ENCODE measurements around the gene OR11G2. TPM values are rescaled to one million over a fixed set of nuclear protein-coding genes. Genes with fewer than 3 reads are reported as not detected.
"Not testable (repeated sequence)": the region's sequence is repeated elsewhere in the genome, so short reads cannot be mapped to it uniquely, and the experiment has no call there.

The OR11G2 gene
- total and polyA plus RNA-seq, 2 of the 8 experiments (the other 6 are each of a cell fraction or from before 2014, with no cell fraction given) = not detected

- TF ChIP-seq KDM1A (IDR thresholded peaks at IDR 0.05; ENCODE audit: borderline replicate concordance, low read length) = no peak
- TF ChIP-seq EZH2 (IDR thresholded peaks at IDR 0.05; ENCODE audit: low read depth, low read length, severe bottlenecking) = no peak
- no peak for TF ChIP-seq SP2 (IDR thresholded peaks at IDR 0.05; ENCODE audit: low read length)
- TF ChIP-seq NRF1 (IDR thresholded peaks at IDR 0.05; ENCODE audit: low read depth, low read length) = no peak
Measured at GRCh38 chr14:20167091-20167490, 23.6 kb upstream of the OR11G2 start (continued).

GRCh38 chr14:20169852-20170251 is 20.8 kb upstream of the OR11G2 start:
- peaks cover 28 to 46% of the 10 kb centered on the region in 2 experiments for H3K9me3 ChIP-seq (ENCODE audit: insufficient read depth in 2 of 2, low read depth in 1 of 2, low read length in 1 of 2)
- H2BK12ac ChIP-seq (ENCODE audit: low read depth, low read length); H2AK5ac ChIP-seq (ENCODE audit: low read depth, low read length); H2BK5ac ChIP-seq (ENCODE audit: low read depth, low read length); DNase-seq (ENCODE audit: low read depth in 1 of 2, low spot score in 2 of 2); H4K5ac ChIP-seq (ENCODE audit: insufficient read length, low read depth, low read length); H2BK20ac ChIP-seq (ENCODE audit: low read length); H3K27ac ChIP-seq (ENCODE audit: low read depth, low read length); H3K4me2 ChIP-seq (ENCODE audit: insufficient read depth in 1 of 2, low read depth in 2 of 2, low read length in 2 of 2); H3K14ac ChIP-seq (ENCODE audit: insufficient read length); H2AFZ ChIP-seq (ENCODE audit: low read length); H4K91ac ChIP-seq (replicated peaks; ENCODE audit: insufficient read length, low read length); POLR2A ChIA-PET (ENCODE audit: partially characterized antibody); H3K79me1 ChIP-seq (ENCODE audit: low read depth, low read length); H3K23ac ChIP-seq (ENCODE audit: insufficient read length); CTCF ChIA-PET (ENCODE audit: partially characterized antibody); H2BK15ac ChIP-seq (ENCODE audit: low read length); H3K27me3 ChIP-seq (replicated peaks in 1 of 4; ENCODE audit: control insufficient read depth in 3 of 4, extremely low read depth in 1 of 4, insufficient read depth in 3 of 4, low read length in 3 of 4); H3K36me3 ChIP-seq (ENCODE audit: control insufficient read depth in 2 of 4, insufficient read depth in 4 of 4, low read length in 3 of 4); H3K56ac ChIP-seq (replicated peaks; ENCODE audit: insufficient read length, low read depth, low read length); H4K20me1 ChIP-seq (replicated peaks in 1 of 2; ENCODE audit: control insufficient read depth in 1 of 2, insufficient read depth in 2 of 2, low read length in 2 of 2); FAIRE-seq; H3K23me2 ChIP-seq (ENCODE audit: low read depth, low read length); H3K4ac ChIP-seq (replicated peaks; ENCODE audit: insufficient read length, low read depth, low read length); H3K18ac ChIP-seq (ENCODE audit: extremely low read depth, low read length); H3K79me2 ChIP-seq (ENCODE audit: control insufficient read depth in 1 of 2, insufficient read depth in 2 of 2, low read length in 2 of 2); H3K4me3 ChIP-seq (ENCODE audit: extremely low read depth in 1 of 4, insufficient read depth in 2 of 4, low read depth in 3 of 4, low read length in 4 of 4); H2BK120ac ChIP-seq (replicated peaks; ENCODE audit: low read depth, low read length); H3K9ac ChIP-seq (replicated peaks in 1 of 4; ENCODE audit: extremely low read depth in 1 of 4, low read depth in 3 of 4, low read length in 3 of 4); H4K8ac ChIP-seq (ENCODE audit: extremely low read depth, insufficient read depth, low read length); H3K4me1 ChIP-seq (replicated peaks in 1 of 4; ENCODE audit: control insufficient read depth in 3 of 4, insufficient read depth in 4 of 4, low read length in 3 of 4): not testable (repeated sequence)
